Esophagus (tissue), 2 donors: ENCODE measurements around the gene TGFB1. TPM values are rescaled to one million over a fixed set of nuclear protein-coding genes. Genes with fewer than 3 reads are reported as not detected.

Experiments used
- H3K27ac ChIP-seq, 2 donors: one replicate each; pipeline ENCODE4 v1.5.1; 2013; ENCODE audit warnings: low read depth in 2 of 2, mild to moderate bottlenecking in 2 of 2, inconsistent platforms in 1 of 2, low read length in 1 of 2, moderate library complexity in 1 of 2
- H3K27me3 ChIP-seq, 2 donors: one replicate each; pipeline ENCODE4 v1.6.1; 2013; ENCODE audit warnings: low read length in 2 of 2, control low read depth in 1 of 2, mild to moderate bottlenecking in 1 of 2; ENCODE audit not compliant: insufficient read depth in 2 of 2, control insufficient read depth in 1 of 2
- H3K36me3 ChIP-seq, 2 donors: one replicate each; pipeline ENCODE4 v1.6.1; 2013; ENCODE audit warnings: low read length in 1 of 2; ENCODE audit not compliant: control insufficient read depth in 2 of 2, insufficient read depth in 2 of 2
- H3K4me1 ChIP-seq, 2 donors: one replicate each; pipeline ENCODE4 v1.6.1; 2013; ENCODE audit warnings: low read length in 1 of 2; ENCODE audit not compliant: control insufficient read depth in 2 of 2, insufficient read depth in 2 of 2
- H3K4me3 ChIP-seq, 2 donors: one replicate each; pipeline ENCODE4 v1.5.1; 2013; ENCODE audit warnings: low read length in 2 of 2, mild to moderate bottlenecking in 2 of 2, low read depth in 1 of 2, moderate library complexity in 1 of 2
- H3K9me3 ChIP-seq, 2 donors: one replicate each; pipeline ENCODE4 v1.6.1; 2013; ENCODE audit warnings: mild to moderate bottlenecking in 2 of 2, low read depth in 1 of 2, low read length in 1 of 2, moderate library complexity in 1 of 2; ENCODE audit not compliant: control insufficient read depth in 2 of 2, insufficient read depth in 1 of 2
- WGBS, 2 donors: extraction: QIAGEN DNeasy Blood & Tissue Kit; methylation state at CpG; one replicate each; pipeline ENCODE4 v1.1.7; 2013; 5-methylcytosine and 5-hydroxymethylcytosine counted together
- polyA plus RNA-seq, 2 donors: library from polyadenylated mRNA; stranded (reverse); fragments of 200-250 nt; gene quantifications; one replicate each; pipeline ENCODE4 v1.2.3, GENCODE V29; 2013
- donor health status: healthy with polysubstance abuse.
- donor health status: Bipolar disorder and iron deficiency.

Gene TGFB1
- polyA plus RNA-seq, 2 donors, result 16.2 to 77.1 TPM

GRCh38 chr19:41362143-41362847 lies 8.6 kb upstream of the TGFB1 start:
- Histone ChIP-seq H3K4me1 (peaks cover 0 to 6% of the 10 kb centered on the region in 2 donors), H3K27ac (peak overlapping the region; percentile 79 to 100)
- WGBS, 2 donors, result 77 to 79% methylated on average over 10 of the region's 10 CpGs

GRCh38 chr19:41359741-41360140 lies 6.0 kb upstream of the TGFB1 start:
- Histone ChIP-seq H3K27ac (no peak overlapping the region), H3K4me3 (no peak overlapping the region), H3K4me1 (peaks cover 0 to 5% of the 10 kb centered on the region in 2 donors), H3K9me3 (no peaks in the 10 kb centered on the region), H3K36me3 (no peaks in the 10 kb centered on the region), H3K27me3 (no peaks in the 10 kb centered on the region)
- WGBS, 2 donors, result 83 to 96% methylated on average over 1 of the region's 1 CpG

More at GRCh38 chr19:41362143-41362847, 8.6 kb upstream of the TGFB1 start:
- H3K4me3 ChIP-seq, result no peak overlapping the region
- no peaks in the 10 kb centered on the region for H3K27me3 ChIP-seq
- H3K36me3 ChIP-seq, result no peaks in the 10 kb centered on the region
- H3K9me3 ChIP-seq, result no peaks in the 10 kb centered on the region

DNA sequence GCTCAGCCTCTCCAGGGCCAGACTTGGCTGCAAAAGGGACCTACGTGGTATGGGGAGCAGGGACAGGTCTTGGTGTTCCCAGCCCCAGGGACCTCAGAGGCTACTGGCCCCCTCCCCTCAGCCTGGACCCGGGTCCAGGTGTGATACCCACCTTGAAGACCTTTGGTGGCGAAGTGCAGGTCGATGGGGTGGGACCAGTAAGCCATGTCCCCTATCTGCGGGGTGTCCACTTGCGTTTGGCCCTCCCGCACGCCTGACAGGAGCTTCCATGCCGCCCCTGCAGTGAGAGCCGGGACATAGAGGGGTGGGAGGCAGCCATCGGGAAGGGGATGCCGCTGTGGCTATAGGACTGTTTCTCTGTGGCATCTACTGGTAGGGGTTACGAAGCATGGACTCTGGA lies 4.0 kb upstream of the TGFB1 start:
- WGBS, 2 donors, result 94 to 96% methylated on average over 13 of the region's 13 CpGs
- Histone ChIP-seq H3K27me3 (no peaks in the 10 kb centered on the region), H3K9me3 (no peaks in the 10 kb centered on the region), H3K27ac (no peak overlapping the region), H3K4me3 (no peak overlapping the region), H3K36me3 (no peaks in the 10 kb centered on the region), H3K4me1 (peaks cover 0 to 3% of the 10 kb centered on the region in 2 donors)

DNA sequence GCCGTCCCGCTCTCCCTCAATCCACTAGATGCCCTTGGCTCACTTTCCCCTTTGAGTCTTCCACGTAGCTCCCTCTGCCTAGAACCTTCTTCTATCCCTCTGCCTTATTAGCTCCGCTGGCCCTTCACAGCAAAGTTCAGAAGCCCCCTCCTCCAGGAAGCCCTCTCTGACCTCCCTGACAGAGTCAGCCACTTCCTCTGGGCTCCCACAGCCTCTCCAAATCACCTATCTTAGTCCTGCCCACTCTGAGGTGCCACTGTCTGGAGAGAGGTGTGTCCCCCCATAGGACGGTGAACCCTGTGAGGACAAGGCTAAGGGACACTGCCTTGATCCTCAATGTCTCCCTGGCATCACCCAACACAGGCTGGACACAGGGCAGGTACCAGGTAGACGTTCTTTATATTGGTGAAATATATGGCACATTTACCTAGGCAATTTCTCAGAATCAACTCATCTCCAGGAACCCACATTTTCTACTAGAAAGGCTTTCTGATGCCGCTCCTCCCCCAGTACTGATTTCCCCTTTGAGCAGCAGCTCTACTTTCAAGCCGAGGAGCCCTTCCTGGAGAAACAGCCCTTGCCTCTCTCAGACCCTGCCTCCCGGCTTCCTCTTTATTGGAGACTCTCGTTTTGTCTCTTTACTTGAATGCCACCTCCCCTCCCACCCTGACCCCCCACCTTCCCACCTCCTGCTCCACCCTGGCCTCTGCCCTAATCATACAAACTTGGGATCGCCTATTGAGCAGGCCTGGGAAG lies 3.4 kb upstream of the TGFB1 start:
- H3K27ac ChIP-seq, result peak overlapping the region in 1 of 2 donors; percentile 5
- peaks cover 0 to 4% of the 10 kb centered on the region in 2 donors for H3K4me1 ChIP-seq
- H3K4me3 ChIP-seq, result no peak overlapping the region
- no peaks in the 10 kb centered on the region for H3K9me3 ChIP-seq
- H3K36me3 ChIP-seq, result no peaks in the 10 kb centered on the region
- WGBS, 2 donors, result 78 to 79% methylated on average over 11 of the region's 11 CpGs
- H3K27me3 ChIP-seq, result no peaks in the 10 kb centered on the region

GRCh38 chr19:41355802-41356201 lies 2.1 kb upstream of the TGFB1 start:
- Histone ChIP-seq H3K4me1 (peaks cover 3 to 7% of the 10 kb centered on the region in 2 donors), H3K36me3 (no peaks in the 10 kb centered on the region), H3K9me3 (no peaks in the 10 kb centered on the region), H3K27me3 (no peaks in the 10 kb centered on the region), H3K4me3 (no peak overlapping the region), H3K27ac (no peak overlapping the region)
- 73 to 82% methylated on average over 3 of the region's 3 CpGs for WGBS, 2 donors

- no peaks in the 10 kb centered on the region for H3K27me3 ChIP-seq
- 94 to 100% methylated on average over 1 of the region's 1 CpG for WGBS, 2 donors
- H3K4me3 ChIP-seq, result no peak overlapping the region
- H3K4me1 ChIP-seq, result peaks cover 5 to 8% of the 10 kb centered on the region in 2 donors
- H3K36me3 ChIP-seq, result no peaks in the 10 kb centered on the region
- H3K27ac ChIP-seq, result no peak overlapping the region
- no peaks in the 10 kb centered on the region for H3K9me3 ChIP-seq
These were observed 1.3 kb upstream of the TGFB1 start for GRCh38 chr19:41355035-41355434.

DNA sequence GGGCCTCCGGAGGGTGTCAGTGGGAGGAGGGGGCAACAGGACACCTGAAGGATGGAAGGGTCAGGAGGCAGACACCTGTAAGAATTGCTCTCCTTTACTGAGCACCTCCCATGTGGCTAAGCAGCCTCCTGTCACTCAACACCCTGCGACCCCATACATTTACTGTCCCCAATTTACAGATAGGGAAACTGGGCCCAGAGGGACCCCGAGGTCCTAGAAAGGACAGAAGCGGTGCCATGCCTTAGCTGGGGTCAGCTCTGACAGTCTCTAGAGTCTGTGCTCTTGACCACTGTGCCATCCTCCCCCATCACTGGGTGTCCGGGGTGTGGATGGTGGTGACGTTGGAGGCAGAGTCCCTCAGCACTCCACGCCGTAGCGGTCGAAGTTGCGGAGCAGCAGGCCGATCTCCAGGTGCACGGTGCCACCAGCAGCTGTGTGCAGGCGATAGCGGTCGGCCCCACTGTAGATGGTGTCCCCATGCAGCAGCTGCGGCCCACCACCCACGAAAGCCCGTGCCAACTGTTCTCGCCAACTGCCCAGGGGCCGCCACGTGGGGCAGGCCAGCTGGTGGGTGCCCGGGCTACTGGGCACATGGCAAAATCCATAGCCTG lies 726 bp upstream of the TGFB1 start:
- peak overlapping the region in 1 of 2 donors; percentile 77 for H3K27ac ChIP-seq
- H3K4me1 ChIP-seq, result peaks cover 5 to 8% of the 10 kb centered on the region in 2 donors
- no peaks in the 10 kb centered on the region for H3K27me3 ChIP-seq
- WGBS, 2 donors, result 89 to 90% methylated on average over 23 of the region's 23 CpGs
- H3K4me3 ChIP-seq, result peak overlapping the region; percentile 72 to 73
- no peaks in the 10 kb centered on the region for H3K9me3 ChIP-seq
- H3K36me3 ChIP-seq, result no peaks in the 10 kb centered on the region

- no peaks in the 10 kb centered on the region for H3K36me3 ChIP-seq
- H3K27me3 ChIP-seq, result no peaks in the 10 kb centered on the region
- peaks cover 5 to 8% of the 10 kb centered on the region in 2 donors for H3K4me1 ChIP-seq
- 1% methylated on average over 70 to 71 of the region's 71 CpGs for WGBS, 2 donors
- peak overlapping the region; percentile 77 to 90 for H3K27ac ChIP-seq
- H3K9me3 ChIP-seq, result no peaks in the 10 kb centered on the region
- H3K4me3 ChIP-seq, result peak overlapping the region; percentile 72 to 73
These were observed 885 bp downstream of the TGFB1 start for GRCh38 chr19:41352609-41353465.

DNA sequence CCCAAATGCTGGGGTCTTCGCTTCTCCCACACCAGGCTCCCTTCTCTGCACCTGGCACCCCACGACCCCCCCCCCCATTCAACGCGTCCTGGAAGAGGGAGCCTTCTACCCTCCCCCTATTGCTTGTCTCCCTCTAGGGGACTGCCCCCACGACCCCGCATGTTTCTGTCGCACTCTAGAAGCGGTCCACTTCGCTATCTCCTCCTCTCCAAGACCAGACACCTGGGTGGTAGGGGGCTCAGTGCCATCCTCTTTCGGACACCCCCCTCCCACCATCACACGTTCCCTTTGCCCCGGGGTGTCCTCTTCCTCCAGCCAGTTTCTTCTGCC lies 1.5 kb downstream of the TGFB1 start:
- Histone ChIP-seq H3K27ac (peak overlapping the region; percentile 77 to 90), H3K36me3 (no peaks in the 10 kb centered on the region), H3K4me3 (peak overlapping the region; percentile 72 to 73), H3K9me3 (no peaks in the 10 kb centered on the region), H3K4me1 (peaks cover 5 to 8% of the 10 kb centered on the region in 2 donors), H3K27me3 (no peaks in the 10 kb centered on the region)
- WGBS, 2 donors, result 0 to 1% methylated on average over 10 to 12 of the region's 12 CpGs
